K562 (cell line): Measurements from ENCODE around the gene NMBR. TPM values are rescaled to one million over a fixed set of nuclear protein-coding genes. Genes with fewer than 3 reads are reported as not detected.

Experiments used
- ATAC-seq: fragments of 200-7000 bp; cut with Tn5 transposase; 3 replicates; pipeline ENCODE4 v1.9.1; 2020; ENCODE audit warnings: moderate library complexity
- BruUV-seq: library from RNA; stranded (reverse); fragments of 400-500 nt; replicated peaks from 2 replicates; lab custom pipeline; 2021; lab: Mats Ljungman, UMichigan
- CTCF ChIA-PET: fragments of 300-600 bp; formaldehyde crosslinking; extraction: SDS; loops from one replicate; lab custom pipeline; 2021; ENCODE audit warnings: low intra/inter-chr PET ratio; lab: Yijun Ruan, JAX
- POLR2A ChIA-PET: fragments of 300-600, 350-650 bp; sonication (Branson Sonifier 250); formaldehyde crosslinking; extraction: SDS; loops from one replicate; lab custom pipeline; 2021; ENCODE audit warnings: antibody characterized with exemption, inconsistent platforms; lab: Yijun Ruan, JAX
- DNase-seq, 4 experiments: peaks; one replicate each; pipeline versions ENCODE4 v3.0.0 to v3.0.0-alpha.2; 2011 to 2018; ENCODE audit warnings: low spot score in 3 of 4, mixed read lengths in 3 of 4; ENCODE audit errors: extremely low read depth in 1 of 4
- FAIRE-seq: peaks from 2 replicates; lab custom pipeline; 2011; peaks lifted over from hg19 to GRCh38; lab: Jason Lieb, UNC
- H2AFZ ChIP-seq: 2 replicates; pipeline ENCODE4 v1.6.0; 2011; ENCODE audit warnings: low read depth, low read length, control low read depth, inconsistent platforms
- H3K27ac ChIP-seq: fragments of 200-600 bp; 3 replicates; pipeline ENCODE4 v1.8.0; 2011; ENCODE audit warnings: low read depth, mild to moderate bottlenecking, control low read depth, inconsistent platforms, low read length, moderate library complexity, mixed read lengths; ENCODE audit errors: extremely low read depth
- H3K27me3 ChIP-seq, 2 experiments: fragments of 300-600 bp in 1 of 2; 2 replicates in 1 of 2; 3 replicates in 1 of 2; pipeline versions ENCODE4 v1.6.0 to v1.8.0; 2011; ENCODE audit warnings: inconsistent platforms in 2 of 2, low read length in 2 of 2, mild to moderate bottlenecking in 1 of 2, mixed read lengths in 1 of 2, moderate library complexity in 1 of 2; ENCODE audit not compliant: control insufficient read depth in 2 of 2, insufficient read depth in 2 of 2
- H3K36me3 ChIP-seq: fragments of 300-600 bp; 3 replicates; pipeline ENCODE4 v1.8.0; 2011; ENCODE audit warnings: mild to moderate bottlenecking, low read length, inconsistent platforms; ENCODE audit not compliant: control insufficient read depth, insufficient read depth
- H3K4me1 ChIP-seq, 2 experiments: fragments of 200-600 bp in 1 of 2; replicated peaks in 1 of 2; 2 replicates in 1 of 2; 3 replicates in 1 of 2; pipeline versions ENCODE4 v1.5.1 to v1.8.0; 2011; ENCODE audit warnings: inconsistent platforms in 2 of 2, low read length in 2 of 2, mild to moderate bottlenecking in 1 of 2, mixed read lengths in 1 of 2, moderate library complexity in 1 of 2; ENCODE audit not compliant: control insufficient read depth in 2 of 2, insufficient read depth in 2 of 2
- H3K4me2 ChIP-seq: 2 replicates; pipeline ENCODE4 v1.6.1; 2011; ENCODE audit warnings: low read length, control low read depth, inconsistent platforms, mixed read lengths; ENCODE audit not compliant: insufficient read depth
- H3K4me3 ChIP-seq: fragments of 200-600 bp; sonication (generic), shearing (Covaris generic); 2 replicates; pipeline ENCODE4 v1.5.1; 2016; ENCODE audit warnings: control low read depth, inconsistent platforms
- H3K79me2 ChIP-seq: fragments of 200-600 bp; 3 replicates; pipeline ENCODE4 v1.8.0; 2011; ENCODE audit warnings: low read length, inconsistent platforms; ENCODE audit not compliant: control insufficient read depth, insufficient read depth
- H3K9ac ChIP-seq, 2 experiments: 2 replicates each; pipeline versions ENCODE4 v1.6.0 to v1.6.1; 2011; ENCODE audit warnings: low read depth in 2 of 2, low read length in 2 of 2, control low read depth in 1 of 2, inconsistent platforms in 1 of 2, mild to moderate bottlenecking in 1 of 2, mixed read lengths in 1 of 2; ENCODE audit not compliant: insufficient read depth in 1 of 2
- H3K9me1 ChIP-seq: one replicate; pipeline ENCODE4 v1.6.0; 2011; ENCODE audit warnings: inconsistent platforms, mild to moderate bottlenecking, low read length, moderate library complexity; ENCODE audit not compliant: control insufficient read depth, insufficient read depth
- H3K9me3 ChIP-seq: replicated peaks from 2 replicates; pipeline ENCODE4 v1.5.1; 2011; ENCODE audit warnings: low read depth, low read length, inconsistent platforms; ENCODE audit not compliant: control insufficient read depth, insufficient read depth
- H4K20me1 ChIP-seq: replicated peaks from 2 replicates; pipeline ENCODE4 v1.6.1; 2011; ENCODE audit warnings: low read length, inconsistent platforms, mixed read lengths; ENCODE audit not compliant: control insufficient read depth, insufficient read depth
- LCOR ChIP-seq: sonication (generic); formaldehyde crosslinking; IDR thresholded peaks from 2 replicates; pipeline ENCODE4 v1.8.0; 2022; ENCODE audit warnings: mild to moderate bottlenecking, missing genetic modification reagents
- NFIX ChIP-seq: fragments of 250-450 bp; sonication (Bioruptor Pico); IDR thresholded peaks from 2 replicates; pipeline ENCODE4 v1.4.0; 2020; ENCODE audit warnings: low read depth, mild to moderate bottlenecking, moderate library complexity
- RAD51 ChIP-seq: fragments of 450-650 bp; IDR thresholded peaks from 2 replicates; pipeline ENCODE4 v1.7.1; 2016; ENCODE audit warnings: low read depth, mild to moderate bottlenecking, borderline replicate concordance
- RBBP5 ChIP-seq: fragments of 200-600 bp; sonication (generic); IDR thresholded peaks from 2 replicates; pipeline ENCODE4 v1.6.1; 2012; ENCODE audit warnings: borderline replicate concordance, mild to moderate bottlenecking, low read length, control low read depth, inconsistent platforms; ENCODE audit not compliant: insufficient read depth, poor library complexity, severe bottlenecking
- TGIF2 ChIP-seq: sonication (generic); formaldehyde crosslinking; IDR thresholded peaks from 2 replicates; pipeline ENCODE4 v1.8.1; 2022; ENCODE audit warnings: mild to moderate bottlenecking, missing genetic modification reagents, moderate library complexity
- ZBTB17 ChIP-seq: fragments of 450-650 bp; formaldehyde crosslinking; IDR thresholded peaks from 2 replicates; pipeline ENCODE4 v1.4.0; 2020; ENCODE audit warnings: mild to moderate bottlenecking
- ZNF431 ChIP-seq: sonication (generic); formaldehyde crosslinking; IDR thresholded peaks from 2 replicates; pipeline ENCODE4 v1.8.0; 2022; ENCODE audit warnings: mild to moderate bottlenecking, missing genetic modification reagents
- WGBS: fragments of 100-300 bp; shearing (Covaris generic); methylation state at CpG from one replicate; pipeline ENCODE4 v1.1.6; 2016; ENCODE audit warnings: low coverage, mixed read lengths; ENCODE audit not compliant: insufficient coverage; ENCODE audit errors: missing lambda C conversion rate; 5-methylcytosine and 5-hydroxymethylcytosine counted together
- in situ Hi-C: fragments of 300-500 bp; cut with MboI; formaldehyde crosslinking; loops from 4 replicates; pipeline ENCODE4 v1.15.0; 2018; ENCODE audit warnings: inconsistent platforms, mixed read lengths
- intact Hi-C: fragments of 100-400 bp; cut with micrococcal nuclease; formaldehyde crosslinking; loops from 2 replicates; pipeline ENCODE4 v1.14.2; 2022
- polyA plus RNA-seq, 8 experiments: library from polyadenylated mRNA; depleted of rRNA in 4 of 8; stranded (reverse) in 5 of 8; unstranded in 3 of 8; fragments of >200 nt; fragmentation: Nextera tagmentation in 2 of 8; fragmentation: Illumina TruSeq in 1 of 8; extraction: Ambion mirVana in 2 of 8; extraction: Trizol in 1 of 8; gene quantifications; 2 replicates each; pipeline versions ENCODE4 v1.2.1 to v1.2.3, GENCODE V29; 2011 to 2014; ENCODE audit warnings: inconsistent platforms in 1 of 8, missing spikeins in 1 of 8
- total RNA-seq, 7 experiments: library from RNA; depleted of rRNA in 6 of 7; stranded (reverse); fragments of >200 nt in 6 of 7; fragmentation: Illumina TruSeq in 2 of 7; extraction: Trizol in 2 of 7; gene quantifications; 2 replicates each; pipeline versions ENCODE4 v1.2.1 to v1.2.3, GENCODE V29; 2011 to 2021; ENCODE audit warnings: low replicate concordance in 1 of 7
- TF ChIP-seq, protein P1 (sequence below): fragments of 150-350 bp; IDR thresholded peaks from 2 replicates; pipeline ENCODE4 v1.6.1; 2014; ENCODE audit warnings: low read depth, mild to moderate bottlenecking, low read length, borderline replicate concordance

NMBR gene
- total and polyA plus RNA-seq, 9 of the 15 experiments (the other 6 are each of a cell fraction or from before 2014, with no cell fraction given), result not detected

DNA sequence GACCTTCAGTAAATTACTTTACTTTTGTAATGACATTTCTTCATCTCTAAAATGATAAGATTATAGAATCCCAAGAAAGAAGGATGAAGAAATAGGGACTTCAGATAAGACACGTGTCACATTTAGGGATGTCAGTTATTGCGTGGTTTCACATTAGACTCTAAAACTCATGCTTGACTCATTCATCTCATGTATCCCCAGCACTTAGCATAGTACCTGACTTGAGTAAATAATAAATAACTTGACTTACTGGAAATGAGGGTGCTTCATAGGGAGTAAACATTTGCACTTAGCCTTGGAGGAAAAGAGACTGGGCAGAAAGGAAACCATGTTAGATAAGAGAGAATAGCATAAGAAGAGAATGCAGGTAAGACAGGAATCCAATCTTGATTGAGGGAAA lies 37.4 kb upstream of the NMBR start:
- CTCF ChIA-PET, result no interaction called here
- in situ Hi-C loops (no loop called here), intact Hi-C loops (no loop called here)
- BruUV-seq, result no TSS peak
- Histone ChIP-seq H3K9me1 (no peaks in the 10 kb centered on the region), H3K9me3 (no peaks in the 10 kb centered on the region), H3K79me2 (no peaks in the 10 kb centered on the region), H3K9ac (no peak overlapping the region), H3K4me3 (no peak overlapping the region), H3K4me2 (no peak overlapping the region), H2AFZ (no peak overlapping the region), H3K4me1 (no peaks in the 10 kb centered on the region; a peak in 1 of 5 replicates), H3K36me3 (peaks cover 4% of the 10 kb centered on the region; the same call in 1 of the 3 replicates), H3K27ac (no peak overlapping the region), H4K20me1 (no peaks in the 10 kb centered on the region), H3K27me3 (no peaks in the 10 kb centered on the region)
- ATAC-seq (no peak), DNase-seq (no peak), FAIRE-seq (no peak)
- POLR2A ChIA-PET, result no interaction called here
- no peak for TF ChIP-seq RBBP5
- TF ChIP-seq LCOR, result no peak
- TF ChIP-seq RAD51, result no peak
- TF ChIP-seq, protein P1, sequence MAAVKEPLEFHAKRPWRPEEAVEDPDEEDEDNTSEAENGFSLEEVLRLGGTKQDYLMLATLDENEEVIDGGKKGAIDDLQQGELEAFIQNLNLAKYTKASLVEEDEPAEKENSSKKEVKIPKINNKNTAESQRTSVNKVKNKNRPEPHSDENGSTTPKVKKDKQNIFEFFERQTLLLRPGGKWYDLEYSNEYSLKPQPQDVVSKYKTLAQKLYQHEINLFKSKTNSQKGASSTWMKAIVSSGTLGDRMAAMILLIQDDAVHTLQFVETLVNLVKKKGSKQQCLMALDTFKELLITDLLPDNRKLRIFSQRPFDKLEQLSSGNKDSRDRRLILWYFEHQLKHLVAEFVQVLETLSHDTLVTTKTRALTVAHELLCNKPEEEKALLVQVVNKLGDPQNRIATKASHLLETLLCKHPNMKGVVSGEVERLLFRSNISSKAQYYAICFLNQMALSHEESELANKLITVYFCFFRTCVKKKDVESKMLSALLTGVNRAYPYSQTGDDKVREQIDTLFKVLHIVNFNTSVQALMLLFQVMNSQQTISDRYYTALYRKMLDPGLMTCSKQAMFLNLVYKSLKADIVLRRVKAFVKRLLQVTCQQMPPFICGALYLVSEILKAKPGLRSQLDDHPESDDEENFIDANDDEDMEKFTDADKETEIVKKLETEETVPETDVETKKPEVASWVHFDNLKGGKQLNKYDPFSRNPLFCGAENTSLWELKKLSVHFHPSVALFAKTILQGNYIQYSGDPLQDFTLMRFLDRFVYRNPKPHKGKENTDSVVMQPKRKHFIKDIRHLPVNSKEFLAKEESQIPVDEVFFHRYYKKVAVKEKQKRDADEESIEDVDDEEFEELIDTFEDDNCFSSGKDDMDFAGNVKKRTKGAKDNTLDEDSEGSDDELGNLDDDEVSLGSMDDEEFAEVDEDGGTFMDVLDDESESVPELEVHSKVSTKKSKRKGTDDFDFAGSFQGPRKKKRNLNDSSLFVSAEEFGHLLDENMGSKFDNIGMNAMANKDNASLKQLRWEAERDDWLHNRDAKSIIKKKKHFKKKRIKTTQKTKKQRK, result no peak
- no peak for TF ChIP-seq TGIF2 (CRISPR knock-in tag)
- TF ChIP-seq NFIX (CRISPR knock-in tag), result no peak
- no peak for TF ChIP-seq ZBTB17 (CRISPR knock-in tag)
- TF ChIP-seq ZNF431 (CRISPR knock-in tag), result no peak
- 49% methylated on average over 2 of the region's 2 CpGs for WGBS
